GM18868 (cell line): Measurements from ENCODE around the gene SPR.

ENCODE experiments used
- ATAC-seq: cut with Tn5 transposase; IDR thresholded peaks from one replicate; pipeline ENCODE4 v1.9.1; 2021; ENCODE audit warnings: mild to moderate bottlenecking, moderate library complexity; ENCODE audit not compliant: unreplicated experiment

Gene SPR

DNA sequence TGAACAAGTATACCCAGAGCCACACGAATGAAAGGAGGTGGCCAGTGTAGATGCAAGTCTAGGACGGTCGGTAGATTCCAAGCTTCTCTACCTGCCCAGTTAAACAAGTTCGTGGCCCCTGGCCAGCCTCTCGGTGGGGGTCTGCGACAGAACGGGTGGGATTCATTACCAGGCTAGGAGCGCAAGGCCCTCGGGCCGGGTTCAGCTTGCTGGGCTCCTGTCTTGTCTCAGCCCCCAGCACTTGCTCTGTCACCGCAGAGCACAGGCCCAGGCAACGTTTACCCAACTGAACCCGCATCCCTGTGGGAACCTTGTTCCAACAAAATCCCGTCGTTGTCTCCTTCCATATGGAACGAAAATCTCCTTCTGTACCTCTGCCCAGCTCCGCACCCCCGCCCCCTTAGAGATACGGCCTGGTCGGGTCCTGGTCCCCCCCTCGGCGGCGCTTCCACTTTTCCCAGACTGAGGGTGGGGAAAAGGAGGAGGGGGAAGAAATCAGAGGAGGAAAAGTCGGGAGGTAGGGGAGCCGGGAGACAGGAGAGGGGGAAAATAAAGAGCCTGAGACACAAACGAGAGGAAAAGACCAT, 28.2 kb downstream of the SPR start:
- ATAC-seq = no peak

DNA sequence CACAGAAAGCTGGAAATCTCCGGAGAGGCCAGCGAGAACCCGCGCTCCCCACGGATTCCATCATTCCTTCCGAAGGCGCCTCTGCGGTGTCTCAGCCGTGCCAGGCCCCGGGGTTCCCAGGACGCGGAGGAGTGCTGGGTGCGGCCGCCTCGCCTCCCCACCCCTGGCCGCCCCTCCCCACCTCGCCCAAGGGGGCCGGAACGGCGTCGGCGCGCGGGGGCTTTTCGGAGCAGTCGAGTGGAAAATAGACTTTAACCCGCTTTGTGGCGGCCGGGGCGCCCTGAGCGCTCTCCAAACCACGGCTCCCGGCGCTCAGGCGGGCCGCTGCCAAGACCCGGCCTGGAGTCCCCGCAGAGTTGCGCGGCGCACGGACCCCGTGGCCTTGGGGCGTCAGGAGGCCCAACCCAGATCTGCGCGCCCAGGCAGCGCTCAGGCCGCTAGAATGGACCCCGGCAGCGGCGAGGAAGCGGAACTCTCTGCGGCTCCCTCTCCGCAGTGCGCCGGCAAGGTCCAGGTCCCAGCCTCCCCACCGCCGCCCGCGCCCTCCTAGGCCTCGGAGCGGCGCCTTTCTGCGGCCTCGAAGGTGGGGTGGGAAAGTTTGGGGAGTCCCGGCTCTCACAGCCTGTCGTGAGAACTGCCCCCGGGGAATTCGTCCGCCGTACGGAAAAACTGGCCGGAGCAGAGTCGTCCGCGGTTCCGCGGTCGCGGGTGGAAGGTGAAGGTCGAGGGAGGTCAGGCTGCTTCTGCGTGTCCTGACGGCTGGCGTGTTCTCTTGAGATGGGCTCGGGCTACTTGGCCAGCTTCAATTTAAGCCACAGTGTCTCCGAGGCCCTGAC, 28.9 kb downstream of the SPR start:
- ATAC-seq = peak; percentile 68

DNA sequence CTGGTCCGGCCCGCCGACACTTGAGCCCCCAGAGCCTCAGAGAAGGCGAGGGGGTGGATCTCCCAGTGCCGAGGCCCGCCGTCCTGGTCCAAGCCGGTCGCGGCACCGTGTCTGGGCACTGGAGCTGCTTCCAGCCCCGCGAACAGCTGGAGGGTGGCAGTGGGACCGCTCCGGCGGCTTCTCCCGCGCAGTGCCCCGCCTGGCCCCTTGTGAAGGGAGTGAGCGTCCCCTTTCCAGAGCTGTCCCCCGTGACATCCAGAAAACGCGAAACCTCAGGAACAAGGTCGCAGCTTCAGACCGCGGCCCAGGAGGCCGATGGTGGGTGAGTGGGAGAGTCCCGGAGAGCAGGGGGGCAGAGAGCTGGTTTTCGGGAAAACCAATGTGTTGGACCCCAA, 29.5 kb downstream of the SPR start:
- ATAC-seq = peak; percentile 0

DNA sequence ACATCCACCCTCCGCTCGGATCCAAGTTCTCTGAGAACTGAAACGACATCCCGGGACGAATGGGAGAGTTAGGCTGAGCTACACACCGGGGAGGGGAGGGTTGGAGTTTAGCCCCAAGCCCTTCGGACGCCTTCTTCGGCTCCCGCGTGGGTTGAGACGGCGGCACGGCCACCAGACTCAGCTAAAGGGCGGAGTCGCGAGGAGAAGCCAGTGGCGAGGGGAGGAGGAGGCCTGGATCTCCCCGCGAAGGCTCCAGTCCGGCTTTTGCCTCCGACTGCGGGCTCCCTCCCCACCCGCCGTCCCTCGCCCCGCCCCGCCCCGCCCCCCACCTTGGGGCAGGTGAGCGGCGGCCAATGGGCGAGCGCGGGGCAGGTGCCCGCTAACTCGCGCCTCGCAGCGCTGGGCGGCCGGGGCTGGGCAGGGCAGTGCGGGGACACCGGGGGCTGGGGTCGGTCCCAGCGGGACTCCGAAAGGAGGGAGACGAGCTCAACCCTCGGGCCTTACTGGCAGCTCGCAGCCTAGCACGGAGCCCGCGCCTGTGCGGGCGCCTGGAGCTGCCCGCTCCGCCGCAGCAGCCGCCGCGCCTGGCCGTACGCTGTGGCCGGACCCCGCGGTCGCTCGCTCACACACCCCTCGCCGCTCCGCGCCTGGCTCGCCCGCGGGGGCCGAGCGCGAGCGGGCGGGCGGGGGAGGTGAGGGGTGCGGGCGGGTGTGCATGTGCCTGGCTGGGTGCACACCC, 30.1 kb downstream of the SPR start, which contains the start of gene EMX1:
Gene EMX1 (plus strand): TSS at position 382 of the 739 bp plus-strand sequence. CDS start 334 bp downstream, at position 716.
- peak; percentile 47 for ATAC-seq

DNA sequence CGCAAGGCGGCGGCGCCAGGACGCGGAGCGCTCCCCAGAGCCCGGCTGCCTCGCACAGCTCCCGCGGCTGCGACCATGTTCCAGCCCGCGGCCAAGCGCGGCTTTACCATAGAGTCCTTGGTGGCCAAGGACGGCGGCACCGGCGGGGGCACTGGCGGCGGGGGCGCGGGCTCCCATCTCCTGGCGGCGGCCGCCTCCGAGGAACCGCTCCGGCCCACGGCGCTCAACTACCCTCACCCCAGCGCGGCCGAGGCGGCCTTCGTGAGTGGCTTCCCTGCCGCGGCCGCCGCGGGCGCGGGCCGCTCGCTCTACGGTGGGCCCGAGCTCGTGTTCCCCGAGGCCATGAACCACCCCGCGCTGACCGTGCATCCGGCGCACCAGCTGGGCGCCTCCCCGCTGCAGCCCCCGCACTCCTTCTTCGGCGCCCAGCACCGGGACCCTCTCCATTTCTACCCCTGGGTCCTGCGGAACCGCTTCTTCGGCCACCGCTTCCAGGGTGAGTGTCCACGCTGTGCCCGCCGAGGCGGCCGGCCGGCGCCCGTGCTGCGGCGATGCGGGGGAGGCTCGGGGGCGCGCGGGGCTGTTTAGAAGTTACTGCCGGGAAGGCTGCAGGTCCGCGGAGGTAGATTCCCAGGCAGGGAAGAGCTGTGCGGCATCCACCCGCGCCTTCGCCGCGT, 30.8 kb downstream of the SPR start:
- ATAC-seq = no peak

DNA sequence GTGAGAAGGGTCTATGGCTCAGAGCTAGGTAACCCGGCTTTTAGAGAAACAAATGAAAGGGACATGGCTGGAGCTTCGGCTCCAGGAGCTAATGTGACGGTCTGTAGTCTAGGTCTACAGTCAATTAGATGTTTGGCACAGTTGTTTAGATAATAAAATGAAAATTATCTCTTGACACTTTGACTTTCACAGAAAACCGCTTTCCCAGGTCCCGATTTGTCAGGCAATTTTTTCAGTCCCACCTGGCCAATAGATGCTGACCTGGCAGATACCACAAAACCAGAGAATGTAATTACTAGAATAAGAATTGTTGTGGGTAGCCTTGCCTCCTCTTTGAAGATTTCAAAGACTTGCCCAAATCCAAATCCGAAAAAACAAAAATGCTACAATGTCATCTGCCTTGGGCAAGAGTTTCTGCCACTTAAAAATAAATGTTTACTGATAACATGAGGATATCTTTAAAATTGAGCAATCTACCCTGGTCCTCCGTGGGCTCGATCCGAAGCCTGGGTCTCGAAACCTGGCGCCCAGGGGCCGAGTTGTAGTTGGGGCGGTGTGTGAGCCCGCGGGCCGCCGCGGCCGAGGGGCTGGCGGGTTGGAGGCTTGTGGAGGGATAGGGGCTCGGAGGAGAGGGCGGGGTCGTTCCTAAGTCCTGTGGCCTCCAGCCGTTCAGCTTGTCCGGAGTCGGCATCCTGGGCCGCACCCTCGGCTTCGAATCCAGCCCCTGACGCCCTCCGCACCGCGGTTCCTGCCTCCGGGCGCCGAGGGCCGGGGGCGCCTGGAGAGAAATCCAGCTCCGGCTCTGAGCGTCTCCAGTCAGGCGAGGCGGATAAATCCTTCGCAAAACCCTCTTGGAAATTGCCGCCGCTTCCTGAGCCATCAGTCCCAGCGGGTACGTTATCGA, 32.5 kb downstream of the SPR start:
- no peak for ATAC-seq

DNA sequence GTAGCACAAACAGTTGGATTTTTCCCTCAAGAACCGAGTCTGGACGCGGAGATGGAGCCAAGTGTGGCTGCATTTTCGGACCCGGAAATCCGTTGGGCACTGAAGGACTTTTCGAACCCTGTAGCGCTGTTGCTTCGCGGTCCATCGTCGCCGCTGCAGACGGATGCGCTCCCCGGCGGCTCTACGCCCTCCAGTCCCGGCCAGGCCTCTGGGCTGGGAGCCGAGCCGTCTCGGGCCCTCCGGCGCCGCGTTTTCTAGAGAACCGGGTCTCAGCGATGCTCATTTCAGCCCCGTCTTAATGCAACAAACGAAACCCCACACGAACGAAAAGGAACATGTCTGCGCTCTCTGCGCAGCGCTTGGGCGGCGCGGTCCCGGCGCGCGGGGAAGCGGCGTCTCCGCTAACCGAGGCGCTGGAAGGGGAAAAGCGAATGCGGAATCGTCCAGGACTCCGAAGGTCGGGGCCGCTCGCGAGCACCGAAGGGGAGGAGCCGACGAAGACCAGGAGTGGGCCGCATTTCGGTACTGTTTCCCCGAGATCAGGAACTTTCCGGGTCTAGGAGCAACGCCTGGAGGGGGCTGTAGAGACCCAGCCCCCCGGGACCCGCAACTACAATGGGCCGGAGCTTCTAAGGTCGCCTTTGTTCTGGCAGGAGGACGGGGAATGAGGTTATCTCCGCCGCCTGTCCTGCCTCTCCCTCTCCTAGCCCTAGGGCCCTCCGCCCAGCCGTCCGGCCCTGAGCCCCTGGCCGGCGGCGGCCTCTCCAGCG, 33.3 kb downstream of the SPR start:
- ATAC-seq = no peak

DNA sequence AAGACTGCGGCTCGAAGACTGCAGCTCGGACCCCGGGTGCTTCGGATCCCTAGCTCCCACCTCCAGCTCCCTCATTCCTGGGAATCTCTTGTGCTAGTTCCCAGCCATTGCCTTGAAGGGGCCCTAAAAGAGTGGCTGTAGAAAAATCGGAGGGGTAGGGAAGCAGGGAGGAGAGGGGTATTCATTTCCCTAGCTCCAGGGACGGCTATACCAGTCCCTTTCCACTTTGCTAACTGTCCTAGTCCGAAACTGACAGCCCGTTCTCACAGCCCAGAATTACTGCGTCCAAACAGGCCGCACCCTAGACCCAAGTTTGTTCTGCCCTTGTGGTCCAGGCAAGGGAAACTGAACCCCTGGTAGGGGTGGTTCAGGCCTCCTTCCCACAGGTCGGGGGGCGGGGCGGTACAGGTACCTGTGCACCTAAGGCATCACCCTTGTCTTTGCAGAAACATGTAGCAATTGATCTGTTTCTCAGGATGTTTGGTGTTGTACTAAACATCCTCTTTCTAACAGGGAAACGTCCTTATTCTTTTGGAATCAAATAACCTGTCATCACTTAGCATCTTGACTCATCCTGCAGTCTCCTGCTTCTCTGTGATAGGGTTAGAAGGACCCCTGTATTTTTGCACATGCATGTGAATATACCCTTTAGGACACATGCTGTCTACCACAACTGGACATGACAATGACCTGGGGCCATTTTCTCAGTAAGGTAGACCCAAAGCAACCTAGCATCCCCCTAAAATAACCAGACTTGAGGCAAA, 34.1 kb downstream of the SPR start:
- ATAC-seq = no peak

DNA sequence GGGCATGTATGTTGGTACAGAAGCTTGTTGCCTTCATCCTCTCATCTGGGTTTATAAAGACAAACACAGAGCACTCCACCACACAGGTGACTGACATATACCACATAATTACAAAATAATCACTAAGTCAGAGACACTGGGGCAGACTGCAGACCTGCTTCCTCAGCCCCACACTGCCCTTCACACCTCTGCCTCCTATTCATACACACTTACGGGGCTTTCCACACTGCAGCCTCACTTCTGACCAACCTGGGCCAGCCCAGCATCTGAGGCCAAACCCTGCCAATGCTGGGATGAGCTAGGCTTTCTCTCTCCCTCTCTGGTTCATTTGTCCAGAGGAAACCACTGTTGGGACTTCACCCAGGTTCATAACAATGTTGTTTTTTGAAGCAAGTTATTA, 34.6 kb downstream of the SPR start:
- ATAC-seq = no peak

DNA sequence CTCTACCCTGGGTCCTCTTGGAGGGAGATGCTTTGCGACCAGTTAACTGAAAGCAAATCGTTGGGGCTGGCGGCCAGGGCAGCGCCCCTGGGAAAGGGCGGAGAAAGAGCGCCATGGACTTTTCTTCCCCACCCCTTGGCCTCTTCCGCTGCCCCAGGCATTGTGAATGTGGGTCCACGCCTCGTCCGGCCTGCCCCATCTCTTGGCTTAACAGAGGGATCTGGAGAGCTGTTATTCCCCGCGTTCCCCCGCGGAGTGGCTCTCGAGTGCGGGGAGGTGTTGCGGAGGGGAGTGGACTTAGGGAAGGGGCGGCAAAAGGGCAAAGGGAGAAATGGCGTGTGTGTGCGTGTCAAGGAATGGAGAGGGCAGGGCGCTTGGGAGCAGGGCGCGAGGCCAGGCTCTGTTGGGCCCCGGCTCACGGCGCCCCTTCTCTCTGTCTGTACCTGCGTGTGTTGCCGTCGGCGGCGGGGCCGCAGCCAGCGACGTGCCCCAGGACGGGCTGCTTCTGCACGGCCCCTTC, 36.7 kb downstream of the SPR start:
- no peak for ATAC-seq

DNA sequence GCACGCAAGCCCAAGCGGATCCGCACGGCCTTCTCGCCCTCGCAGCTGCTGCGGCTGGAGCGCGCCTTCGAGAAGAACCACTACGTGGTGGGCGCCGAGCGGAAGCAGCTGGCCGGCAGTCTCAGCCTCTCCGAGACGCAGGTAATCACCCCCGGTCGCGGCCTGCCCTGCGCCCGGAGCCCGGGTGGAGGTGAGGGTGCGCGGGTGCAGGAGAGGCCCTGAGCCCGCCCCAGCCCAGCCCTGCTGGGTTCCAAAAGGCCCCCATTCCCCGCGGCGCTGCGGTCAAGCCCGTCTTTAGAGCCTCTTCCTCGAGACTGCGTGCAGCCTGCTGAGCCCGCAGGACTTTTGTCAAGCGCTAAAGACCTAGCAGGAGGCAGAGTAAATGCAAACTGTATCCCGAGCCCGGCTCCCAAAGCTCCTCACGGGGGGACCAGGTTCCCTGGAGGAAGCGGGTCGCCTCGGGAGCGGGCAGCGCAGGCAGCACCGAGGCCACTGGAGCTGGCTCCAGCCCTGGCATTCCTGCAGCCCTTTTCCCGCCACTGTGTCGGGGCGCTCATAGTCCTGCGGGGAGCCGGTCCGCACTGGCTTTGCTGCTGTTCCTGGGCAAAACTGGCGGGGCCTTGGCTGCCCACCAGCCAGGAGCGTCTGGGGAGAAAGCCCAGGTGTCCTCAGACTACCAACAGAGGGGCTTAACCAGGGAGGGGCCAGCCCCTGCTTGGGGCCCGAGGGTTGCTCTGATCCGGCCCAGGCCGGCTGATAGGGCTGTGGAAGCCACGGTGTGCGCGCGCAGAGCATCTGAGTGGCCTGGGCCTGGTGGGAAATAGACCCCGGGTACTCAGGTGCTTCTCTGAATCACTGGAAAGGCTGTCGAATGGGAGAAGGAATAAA, 37.4 kb downstream of the SPR start:
- no peak for ATAC-seq

DNA sequence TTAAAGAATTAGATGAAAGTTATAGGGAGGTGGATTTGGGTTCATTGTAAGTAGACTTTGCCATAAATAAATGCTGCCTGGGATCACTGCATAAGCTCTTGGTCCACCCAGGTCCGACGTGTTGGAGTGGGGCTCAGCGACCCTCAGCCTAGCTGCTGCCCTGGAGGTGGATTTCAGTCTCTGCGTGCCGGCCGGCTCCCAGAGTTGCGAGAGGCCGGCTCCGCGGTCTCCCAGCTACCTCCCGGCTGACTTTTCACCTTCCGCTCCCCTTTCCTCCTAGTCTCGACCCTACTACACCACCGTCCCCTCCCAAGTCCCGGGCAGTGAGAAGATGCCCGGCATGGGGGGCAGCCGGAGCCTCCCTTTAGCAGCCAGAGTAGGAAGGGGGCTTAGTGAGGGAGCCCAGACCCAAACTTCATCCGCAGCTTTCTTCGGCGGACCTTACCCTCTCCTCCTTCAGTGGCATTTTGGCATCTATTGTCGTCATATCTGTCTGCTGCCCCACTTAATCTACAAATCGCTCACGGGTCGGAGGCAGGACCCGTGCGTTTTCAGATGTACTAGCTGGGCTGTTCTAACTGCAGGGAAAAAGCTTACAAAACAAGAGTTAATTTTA, 38.2 kb downstream of the SPR start:
- no peak for ATAC-seq

DNA sequence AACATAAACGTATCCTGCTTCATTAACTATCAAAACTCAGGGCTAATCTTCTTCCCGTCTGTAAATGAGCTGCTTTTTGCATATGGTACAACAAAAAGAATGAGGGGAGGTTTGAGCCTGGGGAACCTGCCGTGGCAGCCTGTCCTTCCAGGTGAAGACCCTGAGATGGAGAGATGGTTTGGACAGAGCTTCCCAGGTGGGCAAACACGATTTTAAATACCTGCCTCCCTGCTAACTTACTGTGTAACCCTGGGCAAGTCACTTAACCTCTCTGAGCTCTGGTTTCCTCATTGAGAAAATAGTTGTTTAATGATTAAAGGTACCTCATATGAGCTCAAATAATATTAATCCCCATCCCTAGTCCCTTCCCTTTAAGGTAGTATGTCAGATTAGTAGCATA, 39.2 kb downstream of the SPR start:
- ATAC-seq = no peak

DNA sequence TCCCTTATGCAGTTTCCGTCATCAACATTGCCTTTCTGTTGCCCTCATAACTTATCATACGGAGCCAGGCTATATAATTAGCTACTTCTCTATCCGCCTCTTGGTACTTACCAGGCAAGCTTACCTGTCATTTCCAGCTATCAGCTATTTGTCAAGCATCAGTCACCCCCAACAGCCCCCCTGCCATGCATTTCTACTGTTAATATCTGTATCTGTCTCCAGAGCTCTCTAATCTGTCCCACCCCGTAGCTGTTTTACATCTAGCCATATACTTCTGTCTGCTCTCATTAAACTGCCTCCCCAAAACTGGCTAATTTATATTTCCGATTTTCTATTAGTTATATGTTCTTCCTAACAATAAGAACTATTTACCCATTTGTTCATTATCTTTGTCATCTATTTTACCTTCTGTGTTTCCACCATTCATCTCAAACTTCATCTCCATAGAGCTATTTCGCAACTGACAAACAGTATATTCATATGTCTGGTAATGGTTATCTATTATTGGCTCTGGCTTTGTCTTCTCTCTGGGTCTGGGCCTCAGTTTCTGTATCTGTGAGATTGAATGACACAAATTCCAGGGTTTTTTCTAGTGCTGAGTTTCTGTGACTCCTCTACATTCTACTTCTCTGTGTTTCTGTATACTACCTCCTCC, 39.7 kb downstream of the SPR start:
- no peak for ATAC-seq

DNA sequence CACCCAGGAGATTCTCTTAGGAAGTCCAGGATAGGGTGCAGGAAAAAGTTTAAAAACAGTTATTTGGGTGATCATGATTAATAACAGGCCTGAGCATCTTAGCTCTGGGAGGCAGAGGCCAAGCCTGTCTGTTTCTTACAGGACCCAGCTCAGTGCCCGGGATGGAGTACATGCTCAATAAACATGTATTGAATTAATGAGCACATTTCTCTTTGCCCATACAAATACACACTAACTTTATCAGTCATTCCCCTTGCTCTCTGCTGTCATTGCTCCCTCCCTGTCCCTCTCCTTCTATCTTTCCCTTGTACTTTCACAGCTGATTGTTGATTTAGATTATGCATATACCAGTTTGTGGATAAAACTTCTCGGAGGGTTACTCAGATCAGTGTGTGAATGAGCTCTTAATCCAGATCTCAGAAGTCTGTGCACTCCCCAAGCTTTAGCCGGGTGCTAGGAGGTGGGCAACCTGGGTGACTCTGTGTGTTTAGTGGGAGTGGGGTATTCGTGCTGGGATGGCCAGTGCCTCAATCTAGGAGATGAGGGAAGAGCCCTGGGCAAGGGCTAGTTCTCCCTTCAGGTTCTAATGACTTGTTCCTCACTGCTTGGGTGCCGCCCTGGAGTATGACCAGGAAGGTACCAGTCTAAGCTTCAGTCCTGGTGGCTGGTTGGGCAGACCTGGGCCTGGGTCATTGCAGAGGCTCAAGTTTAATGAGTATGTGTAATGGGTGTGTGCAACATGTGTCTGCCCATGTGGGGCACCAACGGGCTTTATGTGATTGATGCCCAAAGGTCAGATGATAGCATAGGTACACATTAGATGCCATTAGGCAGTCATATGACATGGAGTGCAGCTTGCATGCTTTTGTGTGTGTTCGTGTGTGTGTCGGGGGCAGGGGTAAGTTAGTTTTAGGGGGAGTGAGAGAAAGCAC, 40.7 kb downstream of the SPR start:
- no peak for ATAC-seq

DNA sequence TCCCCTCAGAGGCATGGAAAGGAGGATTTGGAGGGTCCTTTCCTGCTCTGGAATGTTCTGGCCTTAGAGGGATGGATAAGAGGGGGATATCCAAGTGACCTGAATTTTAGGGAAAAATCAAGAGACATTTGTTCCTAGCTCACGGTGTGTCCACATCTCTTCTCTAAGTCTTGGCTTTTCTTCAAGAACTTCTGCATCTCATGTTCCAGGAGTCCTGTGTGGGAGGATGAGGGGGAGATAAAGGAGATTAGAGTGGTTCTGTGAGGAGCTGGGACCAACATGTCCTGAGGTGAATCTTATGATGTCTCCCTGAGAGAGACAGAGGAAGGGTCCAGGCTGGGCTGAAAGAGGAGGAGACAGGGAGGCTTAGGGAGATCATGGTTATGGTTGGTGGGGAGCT, 41.8 kb downstream of the SPR start:
- ATAC-seq = no peak
